SU-DHL-6 (cell line): Measurements from ENCODE around the gene CADM1.

Experiments used
- H2AFZ ChIP-seq: fragments of 200-600 bp; sonication (generic); 2 replicates; pipeline ENCODE4 v1.6.1; 2014; ENCODE audit warnings: low read depth, mild to moderate bottlenecking, moderate library complexity, mixed read lengths, antibody characterized with exemption, low read length; ENCODE audit not compliant: severe bottlenecking
- H3F3A ChIP-seq: fragments of 200-600 bp; shearing (Covaris generic); 2 replicates; pipeline ENCODE4 v1.6.0; 2016; ENCODE audit warnings: antibody characterized with exemption, mild to moderate bottlenecking; ENCODE audit not compliant: insufficient read depth
- H3K27ac ChIP-seq: fragments of 200-600 bp; sonication (generic); 2 replicates; pipeline ENCODE4 v1.5.1; 2016; ENCODE audit warnings: low read depth, mild to moderate bottlenecking, low read length, moderate library complexity, mixed read lengths
- H3K27me3 ChIP-seq: fragments of 200-600 bp; sonication (generic), shearing (Covaris generic); 2 replicates; pipeline ENCODE4 v1.6.0; 2014; ENCODE audit warnings: mild to moderate bottlenecking, low read length
- H3K36me3 ChIP-seq: fragments of 200-600 bp; sonication (generic); 2 replicates; pipeline ENCODE4 v1.6.1; 2014; ENCODE audit warnings: mild to moderate bottlenecking, low read length, mixed read lengths
- H3K4me2 ChIP-seq: fragments of 300-600, 200-600 bp; shearing (Covaris generic), sonication (generic); 2 replicates; pipeline ENCODE4 v1.6.0; 2014; ENCODE audit warnings: low read length, low read depth, mild to moderate bottlenecking; ENCODE audit not compliant: poor library complexity, severe bottlenecking
- H3K4me3 ChIP-seq: fragments of 200-600 bp; sonication (generic); 2 replicates; pipeline ENCODE4 v1.5.1; 2014; ENCODE audit warnings: antibody characterized with exemption, low read length, mild to moderate bottlenecking, mixed read lengths; ENCODE audit not compliant: insufficient read depth, poor library complexity, severe bottlenecking
- H3K79me2 ChIP-seq: fragments of 200-600 bp; sonication (generic); 2 replicates; pipeline ENCODE4 v1.6.1; 2014; ENCODE audit warnings: mild to moderate bottlenecking, low read length, moderate library complexity; ENCODE audit not compliant: insufficient read depth
- H3K9ac ChIP-seq: fragments of 200-600 bp; sonication (generic); 2 replicates; pipeline ENCODE4 v1.7.0; 2014; ENCODE audit warnings: mild to moderate bottlenecking, low read length
- H3K9me2 ChIP-seq: fragments of 200-600 bp; sonication (generic); replicated peaks from 2 replicates; pipeline ENCODE4 v1.6.1; 2014; ENCODE audit warnings: low read length; ENCODE audit not compliant: insufficient read depth
- H3K9me3 ChIP-seq: fragments of 200-600 bp; sonication (generic); 2 replicates; pipeline ENCODE4 v1.6.1; 2014; ENCODE audit warnings: low read length, mixed read lengths; ENCODE audit not compliant: insufficient read depth
- H4K20me1 ChIP-seq: fragments of 200-600 bp; sonication (generic); 2 replicates; pipeline ENCODE4 v1.6.1; 2014; ENCODE audit warnings: low read depth, mild to moderate bottlenecking, antibody characterized with exemption, low read length, moderate library complexity, mixed read lengths
- CTCF ChIP-seq: fragments of 200-600 bp; sonication (generic); IDR thresholded peaks from one replicate; pipeline ENCODE4 v1.5.1; 2017; ENCODE audit warnings: antibody characterized with exemption, mild to moderate bottlenecking, low read length, moderate library complexity; ENCODE audit not compliant: insufficient read depth, poor library complexity, severe bottlenecking
- EZH2phosphoT487 ChIP-seq: fragments of 200-600 bp; sonication (generic), shearing (Covaris generic); conservative IDR thresholded peaks from 2 replicates; pipeline ENCODE4 v1.6.1; 2018; ENCODE audit warnings: mild to moderate bottlenecking, antibody characterized with exemption, low read length, moderate library complexity, mixed read lengths

The CADM1 gene

GRCh38 chr11:115168686-115169085, 335.5 kb downstream of the CADM1 start:
- Histone ChIP-seq H3K36me3 (no peaks in the 10 kb centered on the region), H3K27ac (no peak overlapping the region), H3K4me2 (no peak overlapping the region), H2AFZ (no peak overlapping the region), H4K20me1 (no peaks in the 10 kb centered on the region), H3K79me2 (no peaks in the 10 kb centered on the region), H3K4me3 (no peak overlapping the region), H3K27me3 (no peaks in the 10 kb centered on the region), H3K9me3 (no peaks in the 10 kb centered on the region), H3K9ac (no peak overlapping the region), H3F3A (no peaks in the 10 kb centered on the region), H3K9me2 (no peaks in the 10 kb centered on the region)
- TF ChIP-seq EZH2phosphoT487 (no peak), CTCF (no peak)

DNA sequence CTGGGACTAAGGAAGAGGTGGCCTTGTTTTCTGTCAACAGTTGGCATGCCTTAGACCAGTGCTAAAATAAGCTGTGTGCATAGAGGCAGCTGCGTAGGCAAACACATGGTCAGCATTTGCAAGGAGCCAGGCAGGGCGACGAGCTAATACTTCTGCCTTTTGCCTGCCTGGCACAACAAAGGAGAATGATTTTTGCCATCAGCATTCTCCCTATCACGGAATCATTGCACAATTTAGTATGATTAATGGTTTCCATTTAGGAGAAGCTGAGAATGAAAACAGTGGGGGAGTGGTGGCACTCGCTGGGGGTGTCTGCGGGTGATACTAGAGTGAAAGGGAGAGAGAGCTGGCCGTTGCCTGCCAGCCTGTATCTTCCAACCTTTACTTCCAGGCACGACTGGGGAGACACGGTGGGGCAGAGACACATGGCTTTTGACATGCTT, 336.0 kb downstream of the CADM1 start:
- TF ChIP-seq EZH2phosphoT487 (no peak), CTCF (no peak)
- no peak overlapping the region for H3K9ac ChIP-seq
- no peaks in the 10 kb centered on the region for H3K27me3 ChIP-seq
- no peak overlapping the region for H2AFZ ChIP-seq
- H4K20me1 ChIP-seq = no peaks in the 10 kb centered on the region
- no peak overlapping the region for H3K4me3 ChIP-seq
- H3K9me2 ChIP-seq = no peaks in the 10 kb centered on the region
- no peak overlapping the region for H3K4me2 ChIP-seq
- H3K79me2 ChIP-seq = no peaks in the 10 kb centered on the region
- H3K36me3 ChIP-seq = no peaks in the 10 kb centered on the region
- no peaks in the 10 kb centered on the region for H3F3A ChIP-seq
- H3K27ac ChIP-seq = no peak overlapping the region
- H3K9me3 ChIP-seq = no peaks in the 10 kb centered on the region

DNA sequence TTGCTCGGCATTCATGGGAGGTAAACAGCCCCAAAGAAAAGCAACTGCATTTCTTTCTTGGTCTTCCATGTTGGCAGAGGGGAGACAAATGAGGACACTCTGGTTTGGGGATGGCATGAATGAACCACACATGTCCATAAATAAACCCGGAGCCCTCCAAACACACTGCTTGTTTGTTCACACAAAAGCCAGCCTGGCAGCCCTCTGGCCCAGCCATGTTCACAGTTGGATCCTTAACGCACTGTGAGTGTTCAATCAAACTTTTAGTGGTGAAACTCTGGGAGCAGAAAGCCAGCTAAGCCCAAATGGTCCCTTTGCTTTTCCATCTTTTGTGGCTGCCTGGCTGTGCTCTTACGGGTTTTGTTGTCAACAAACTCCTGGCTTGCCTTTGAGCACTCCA, 336.8 kb downstream of the CADM1 start:
- H3F3A ChIP-seq = no peaks in the 10 kb centered on the region
- no peak overlapping the region for H2AFZ ChIP-seq
- H3K4me2 ChIP-seq = no peak overlapping the region
- TF ChIP-seq CTCF (no peak), EZH2phosphoT487 (no peak)
- no peaks in the 10 kb centered on the region for H3K9me2 ChIP-seq
- H3K9ac ChIP-seq = no peak overlapping the region
- no peak overlapping the region for H3K4me3 ChIP-seq
- no peaks in the 10 kb centered on the region for H3K36me3 ChIP-seq
- no peaks in the 10 kb centered on the region for H3K27me3 ChIP-seq
- no peaks in the 10 kb centered on the region for H4K20me1 ChIP-seq
- H3K27ac ChIP-seq = no peak overlapping the region
- no peaks in the 10 kb centered on the region for H3K79me2 ChIP-seq
- H3K9me3 ChIP-seq = no peaks in the 10 kb centered on the region
